ENCODE measurements around the gene EREG.

The EREG gene

DNA sequence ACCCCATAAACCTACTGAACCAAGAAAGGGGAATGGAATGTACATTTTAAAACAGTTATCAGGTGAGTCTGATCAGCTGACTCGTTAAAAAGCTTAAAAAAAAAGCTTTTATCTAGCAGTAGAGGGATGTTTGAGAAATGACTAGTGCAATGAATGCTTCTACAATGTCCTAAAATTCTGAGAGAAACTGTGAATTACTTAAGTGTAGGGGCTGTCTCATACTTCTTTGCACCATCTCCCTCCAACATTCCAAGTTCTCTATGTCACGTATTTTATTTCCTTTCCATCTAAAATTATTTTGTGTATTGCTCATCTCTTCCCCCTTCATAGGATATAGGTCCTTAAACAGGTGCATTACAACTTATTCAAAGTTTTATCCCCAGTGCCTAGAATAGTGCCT lies 68.1 kb downstream of the EREG start:
- no peak for DNase-seq

DNA sequence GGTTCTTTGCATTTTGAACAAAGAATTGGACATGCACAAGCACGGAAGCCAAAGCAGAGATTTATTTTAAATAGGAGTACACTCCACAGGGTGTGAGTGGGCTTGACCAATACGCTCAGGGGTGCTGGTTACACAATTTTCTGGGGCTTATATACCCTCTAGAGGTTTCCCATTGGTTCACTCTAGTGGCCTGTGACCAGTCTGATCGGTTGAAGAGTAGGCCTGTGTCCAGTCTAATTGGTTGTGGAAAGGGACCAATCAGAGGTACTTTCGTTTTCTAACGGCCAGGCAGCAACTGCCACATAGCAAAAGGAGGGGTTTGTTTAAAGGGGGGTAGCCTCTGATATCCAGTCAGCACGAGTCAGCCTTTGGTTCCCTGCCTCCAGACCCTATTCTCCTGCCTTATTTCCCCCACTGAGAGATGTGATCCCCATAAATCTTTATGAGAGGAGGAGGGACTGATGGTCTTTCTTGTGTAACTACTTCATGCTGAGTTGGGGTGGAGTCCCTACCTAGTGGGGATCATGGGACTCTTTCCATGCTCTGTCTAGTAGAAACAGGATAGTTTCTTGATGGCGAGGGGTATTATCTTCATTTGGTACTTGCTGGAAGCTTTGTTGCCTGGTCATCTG lies 68.7 kb downstream of the EREG start:
- no peak for DNase-seq

DNA sequence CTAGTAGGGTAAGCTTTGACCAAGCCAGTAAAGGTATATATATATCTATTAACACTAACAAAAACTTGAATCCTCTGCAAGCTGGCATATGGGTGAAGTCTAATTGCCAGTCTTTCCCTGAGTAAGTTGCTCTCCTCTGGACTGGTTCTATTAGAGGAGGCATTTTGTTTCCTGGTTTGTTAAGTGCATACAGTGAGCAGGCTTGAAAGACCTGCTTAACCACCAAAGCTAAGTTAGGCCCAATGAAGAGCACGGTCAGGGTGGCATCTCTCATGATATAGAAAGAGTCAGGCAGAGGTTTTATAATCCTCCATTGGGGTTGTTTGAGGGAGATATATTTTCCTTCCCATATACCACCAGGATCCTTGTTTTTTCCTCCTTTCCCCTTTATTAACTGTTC lies 70.4 kb downstream of the EREG start:
- no peak for DNase-seq

DNA sequence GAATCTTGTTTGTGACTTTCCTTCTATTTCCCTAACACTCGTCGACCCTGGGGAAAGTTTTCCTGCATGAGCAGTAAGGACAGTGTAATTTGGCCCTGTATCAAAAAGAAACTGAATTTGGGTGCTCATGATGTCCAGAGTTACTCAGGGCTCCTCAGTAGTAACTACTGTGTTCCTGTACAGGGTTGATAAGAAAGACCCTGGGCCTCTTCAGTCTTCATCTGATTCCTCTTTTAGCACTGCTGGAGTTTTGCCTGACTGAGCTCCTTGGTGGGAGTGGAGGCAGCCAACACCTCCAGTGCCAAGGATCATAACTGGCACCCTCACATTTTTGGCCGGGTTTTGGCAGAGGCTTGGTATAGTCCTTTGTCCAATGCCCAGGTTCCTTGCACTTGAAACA lies 72.9 kb downstream of the EREG start:
- no peak for DNase-seq
